ENCODE data around the gene LUM.

Gene LUM

DNA sequence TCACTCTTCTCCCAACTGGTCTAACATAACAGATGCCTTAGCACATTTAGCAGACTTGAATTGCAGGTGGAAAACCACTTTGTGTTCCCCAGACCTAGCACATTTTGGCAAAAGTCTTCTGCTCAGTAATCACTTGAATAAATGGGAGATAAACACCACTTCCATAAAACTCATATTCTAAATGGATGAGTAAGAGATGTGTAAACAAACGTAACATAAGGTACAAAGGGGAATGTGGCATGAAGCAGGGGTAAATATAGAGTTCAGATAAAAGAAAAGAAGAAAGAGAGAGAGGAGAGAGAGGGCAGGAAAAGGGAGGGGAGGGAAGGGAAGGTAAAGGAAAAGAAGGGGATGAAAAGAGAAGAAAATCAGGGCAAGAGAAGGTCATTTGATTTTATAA lies 36.4 kb downstream of the LUM start:
- Histone ChIP-seq H3K4me3 (ENCODE audit: low read depth, low read length) (no peak overlapping the region), H3K4me1 (no peaks in the 10 kb centered on the region), H3K36me3 (no peaks in the 10 kb centered on the region), H3K27me3 (no peaks in the 10 kb centered on the region), H3K9me3 (no peaks in the 10 kb centered on the region)
- DNase-seq = no peak
- TF ChIP-seq, protein P1, sequence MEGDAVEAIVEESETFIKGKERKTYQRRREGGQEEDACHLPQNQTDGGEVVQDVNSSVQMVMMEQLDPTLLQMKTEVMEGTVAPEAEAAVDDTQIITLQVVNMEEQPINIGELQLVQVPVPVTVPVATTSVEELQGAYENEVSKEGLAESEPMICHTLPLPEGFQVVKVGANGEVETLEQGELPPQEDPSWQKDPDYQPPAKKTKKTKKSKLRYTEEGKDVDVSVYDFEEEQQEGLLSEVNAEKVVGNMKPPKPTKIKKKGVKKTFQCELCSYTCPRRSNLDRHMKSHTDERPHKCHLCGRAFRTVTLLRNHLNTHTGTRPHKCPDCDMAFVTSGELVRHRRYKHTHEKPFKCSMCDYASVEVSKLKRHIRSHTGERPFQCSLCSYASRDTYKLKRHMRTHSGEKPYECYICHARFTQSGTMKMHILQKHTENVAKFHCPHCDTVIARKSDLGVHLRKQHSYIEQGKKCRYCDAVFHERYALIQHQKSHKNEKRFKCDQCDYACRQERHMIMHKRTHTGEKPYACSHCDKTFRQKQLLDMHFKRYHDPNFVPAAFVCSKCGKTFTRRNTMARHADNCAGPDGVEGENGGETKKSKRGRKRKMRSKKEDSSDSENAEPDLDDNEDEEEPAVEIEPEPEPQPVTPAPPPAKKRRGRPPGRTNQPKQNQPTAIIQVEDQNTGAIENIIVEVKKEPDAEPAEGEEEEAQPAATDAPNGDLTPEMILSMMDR (IDR thresholded peaks at IDR 0.05; ENCODE audit: low read depth, low read length) = no peak

DNA sequence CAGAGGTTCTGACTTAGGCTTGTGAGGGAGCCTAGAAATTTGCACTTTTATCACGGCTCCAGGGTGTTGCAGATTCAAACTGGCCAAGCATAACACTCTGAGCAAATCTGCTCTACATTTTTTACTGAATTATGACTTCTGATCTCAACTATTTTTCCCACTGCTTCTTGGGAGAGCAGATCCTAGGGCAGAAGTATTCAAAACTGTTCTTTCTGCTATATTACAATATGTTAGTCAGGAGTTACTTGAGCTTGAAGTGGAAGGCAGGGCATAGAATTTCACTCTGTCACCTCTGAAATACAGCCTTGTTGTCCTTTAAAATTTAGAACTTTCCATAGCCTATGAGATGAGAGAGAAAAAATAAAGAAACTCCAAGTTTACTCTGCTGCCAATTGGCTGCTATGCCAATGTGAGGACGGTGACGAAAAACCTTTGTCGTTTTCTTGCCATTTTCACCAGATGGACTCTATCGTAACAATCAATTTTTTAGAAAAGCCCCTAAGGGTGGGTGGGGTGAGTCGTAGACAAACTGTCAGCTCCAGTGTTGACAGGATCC lies 37.1 kb downstream of the LUM start:
- Histone ChIP-seq H3K4me1 (no peaks in the 10 kb centered on the region), H3K4me3 (ENCODE audit: low read depth, low read length) (no peak overlapping the region), H3K9me3 (no peaks in the 10 kb centered on the region), H3K36me3 (no peaks in the 10 kb centered on the region), H3K27me3 (no peaks in the 10 kb centered on the region)
- no peak for DNase-seq
- TF ChIP-seq, protein P1 (IDR thresholded peaks at IDR 0.05; ENCODE audit: low read depth, low read length) = no peak

DNA sequence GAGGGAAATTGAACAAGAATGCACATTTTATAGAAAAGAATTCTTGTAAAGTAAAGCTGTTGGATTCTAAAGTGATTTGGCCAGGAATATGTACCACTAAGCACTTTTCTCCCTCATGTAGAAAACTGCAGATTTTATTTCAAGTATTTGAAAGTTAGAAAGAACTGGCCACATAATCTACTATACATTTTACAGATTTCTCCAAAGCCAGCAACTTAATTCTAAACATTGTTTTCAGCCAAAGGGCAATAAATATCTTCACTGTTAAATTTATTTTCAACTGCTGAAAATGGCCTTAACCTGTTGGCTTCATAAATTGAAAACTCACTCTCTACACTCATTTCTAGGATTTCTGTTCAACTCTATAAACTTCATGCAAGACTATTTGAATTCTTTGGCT lies 37.9 kb downstream of the LUM start:
- H3K9me3 ChIP-seq = no peaks in the 10 kb centered on the region
- DNase-seq = no peak
- no peaks in the 10 kb centered on the region for H3K36me3 ChIP-seq
- no peaks in the 10 kb centered on the region for H3K27me3 ChIP-seq
- no peaks in the 10 kb centered on the region for H3K4me1 ChIP-seq
- TF ChIP-seq, protein P1 (IDR thresholded peaks at IDR 0.05; ENCODE audit: low read depth, low read length) = no peak
- H3K4me3 ChIP-seq (ENCODE audit: low read depth, low read length) = no peak overlapping the region

DNA sequence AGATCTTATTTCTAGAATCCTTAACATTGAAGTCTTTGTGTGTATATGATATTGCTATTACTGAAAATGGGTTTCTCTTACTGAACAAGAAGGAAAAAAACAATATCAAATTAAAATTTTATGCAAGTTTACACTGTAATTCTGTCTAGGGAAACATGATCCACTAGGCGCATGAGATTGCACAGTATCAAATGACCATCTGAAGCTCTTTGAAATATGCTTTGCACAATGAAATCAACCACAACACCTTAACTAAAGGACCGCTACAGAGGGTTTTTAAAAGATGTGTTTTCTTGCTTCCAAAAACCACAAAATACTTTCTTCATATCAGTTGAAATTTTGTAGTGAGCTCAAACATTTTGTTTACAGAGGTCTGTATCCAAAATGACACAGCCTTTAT lies 38.4 kb downstream of the LUM start:
- Histone ChIP-seq H3K27me3 (no peaks in the 10 kb centered on the region), H3K4me3 (ENCODE audit: low read depth, low read length) (no peak overlapping the region), H3K4me1 (no peaks in the 10 kb centered on the region), H3K36me3 (no peaks in the 10 kb centered on the region), H3K9me3 (no peaks in the 10 kb centered on the region)
- DNase-seq = no peak
- TF ChIP-seq, protein P1 (IDR thresholded peaks at IDR 0.05; ENCODE audit: low read depth, low read length) = no peak

DNA sequence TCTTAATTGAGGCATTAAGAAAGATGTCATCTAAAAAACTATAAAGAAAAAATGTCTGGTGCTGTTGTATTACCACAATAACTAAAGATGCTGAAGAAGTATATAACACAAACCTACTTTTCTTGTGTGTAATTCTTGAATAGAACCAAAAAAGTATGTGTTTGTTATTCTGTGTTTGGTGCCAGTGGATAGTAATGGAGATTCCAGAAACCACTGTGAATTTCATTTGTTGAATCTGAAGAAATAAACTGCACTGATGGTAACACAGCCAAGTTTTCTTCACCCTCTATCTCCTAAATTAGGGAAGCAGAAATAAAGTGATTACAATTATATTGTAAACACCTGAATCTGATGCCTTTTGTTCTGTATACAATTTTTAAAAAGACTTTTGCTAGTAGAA lies 40.4 kb downstream of the LUM start:
- DNase-seq = no peak
- H3K4me3 ChIP-seq (ENCODE audit: low read depth, low read length) = no peak overlapping the region
- H3K27me3 ChIP-seq = no peaks in the 10 kb centered on the region
- no peaks in the 10 kb centered on the region for H3K36me3 ChIP-seq
- no peaks in the 10 kb centered on the region for H3K4me1 ChIP-seq
- no peaks in the 10 kb centered on the region for H3K9me3 ChIP-seq
- TF ChIP-seq, protein P1 (IDR thresholded peaks at IDR 0.05; ENCODE audit: low read depth, low read length) = no peak

DNA sequence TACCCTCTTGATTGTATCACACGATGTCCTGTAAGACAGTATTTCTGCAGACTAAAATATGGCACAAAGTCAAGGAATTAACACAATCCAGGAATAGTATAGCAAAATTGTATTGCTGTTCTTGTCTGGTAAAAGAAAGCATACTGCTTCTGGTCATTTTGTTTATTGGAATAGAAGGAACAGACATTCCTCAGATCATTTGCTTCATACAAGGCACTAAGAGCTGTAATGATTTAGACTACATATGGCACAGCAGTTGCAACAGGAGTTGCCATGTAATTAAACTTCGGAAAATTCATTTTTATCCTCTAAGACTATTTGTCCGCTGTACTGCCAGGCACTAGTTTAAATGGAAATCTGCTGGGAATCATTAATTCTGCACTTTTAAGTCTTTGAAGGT lies 45.9 kb downstream of the LUM start:
- Histone ChIP-seq H3K9me3 (no peaks in the 10 kb centered on the region), H3K4me1 (no peaks in the 10 kb centered on the region), H3K36me3 (no peaks in the 10 kb centered on the region), H3K27me3 (no peaks in the 10 kb centered on the region), H3K4me3 (ENCODE audit: low read depth, low read length) (no peak overlapping the region)
- DNase-seq = no peak
- TF ChIP-seq, protein P1 (IDR thresholded peaks at IDR 0.05; ENCODE audit: low read depth, low read length) = no peak
